ENCODE measurements around the gene DLGAP1. TPM values are rescaled to one million over a fixed set of nuclear protein-coding genes. Genes with fewer than 3 reads are reported as not detected.

Gene DLGAP1
- total RNA-seq, 1 experiment from 2014 or later, result 23.2 TPM

DNA sequence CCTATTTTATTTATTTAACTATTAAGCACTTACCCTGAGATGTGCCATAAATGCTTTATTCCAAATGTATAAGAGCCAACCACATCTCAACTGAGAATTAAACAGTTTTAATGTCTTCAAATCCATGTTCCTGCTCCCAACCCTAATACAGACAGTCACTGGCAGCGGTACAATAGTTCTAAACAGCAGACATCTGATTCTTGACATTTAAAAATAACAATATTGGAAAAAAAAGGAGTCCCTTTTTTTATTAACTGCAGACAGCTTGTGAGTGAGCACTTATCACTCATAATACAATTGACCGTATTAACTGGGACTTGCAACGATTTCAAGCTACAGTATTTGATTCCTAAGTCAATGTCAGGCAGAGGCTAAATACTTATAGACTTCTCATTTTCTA is 580.5 kb downstream of the DLGAP1 start:
- no peak overlapping the region for H3K27ac Mint-ChIP-seq
- H4K5ac ChIP-seq (ENCODE audit: insufficient read length, low read depth, low read length), result no peak overlapping the region
- no peaks in the 10 kb centered on the region for H3K79me1 ChIP-seq (ENCODE audit: insufficient read depth, low read depth, low read length, poor library complexity, severe bottlenecking)
- H3K79me2 ChIP-seq (ENCODE audit: insufficient read depth, low read length), result no peaks in the 10 kb centered on the region
- H2BK15ac ChIP-seq (ENCODE audit: low read depth, low read length), result no peak overlapping the region
- no peak overlapping the region for H2AK5ac ChIP-seq (ENCODE audit: insufficient read length, low read length)
- H3K23me2 ChIP-seq (ENCODE audit: insufficient read length, low read depth, low read length, poor library complexity, severe bottlenecking), result no peaks in the 10 kb centered on the region
- H3T11ph ChIP-seq (ENCODE audit: low read length), result no peak overlapping the region
- peaks cover 12 to 37% of the 10 kb centered on the region in 2 experiments for H3K4me1 Mint-ChIP-seq
- H2BK5ac ChIP-seq (ENCODE audit: insufficient read length, low read length), result no peak overlapping the region
- H3K27me3 Mint-ChIP-seq (ENCODE audit: low read depth), result no peaks in the 10 kb centered on the region
- no peak overlapping the region for H2AFZ ChIP-seq (ENCODE audit: low read length)
- H4K91ac ChIP-seq (ENCODE audit: insufficient read length, low read depth, low read length), result no peak overlapping the region
- no peak overlapping the region for H2BK12ac ChIP-seq (ENCODE audit: insufficient read length, low read depth, low read length)
- TF ChIP-seq, protein P1, sequence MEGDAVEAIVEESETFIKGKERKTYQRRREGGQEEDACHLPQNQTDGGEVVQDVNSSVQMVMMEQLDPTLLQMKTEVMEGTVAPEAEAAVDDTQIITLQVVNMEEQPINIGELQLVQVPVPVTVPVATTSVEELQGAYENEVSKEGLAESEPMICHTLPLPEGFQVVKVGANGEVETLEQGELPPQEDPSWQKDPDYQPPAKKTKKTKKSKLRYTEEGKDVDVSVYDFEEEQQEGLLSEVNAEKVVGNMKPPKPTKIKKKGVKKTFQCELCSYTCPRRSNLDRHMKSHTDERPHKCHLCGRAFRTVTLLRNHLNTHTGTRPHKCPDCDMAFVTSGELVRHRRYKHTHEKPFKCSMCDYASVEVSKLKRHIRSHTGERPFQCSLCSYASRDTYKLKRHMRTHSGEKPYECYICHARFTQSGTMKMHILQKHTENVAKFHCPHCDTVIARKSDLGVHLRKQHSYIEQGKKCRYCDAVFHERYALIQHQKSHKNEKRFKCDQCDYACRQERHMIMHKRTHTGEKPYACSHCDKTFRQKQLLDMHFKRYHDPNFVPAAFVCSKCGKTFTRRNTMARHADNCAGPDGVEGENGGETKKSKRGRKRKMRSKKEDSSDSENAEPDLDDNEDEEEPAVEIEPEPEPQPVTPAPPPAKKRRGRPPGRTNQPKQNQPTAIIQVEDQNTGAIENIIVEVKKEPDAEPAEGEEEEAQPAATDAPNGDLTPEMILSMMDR (conservative IDR thresholded peaks at IDR 0.05), result no peak
- H4K20me1 ChIP-seq (ENCODE audit: control insufficient read depth, insufficient read depth, insufficient read length), result no peaks in the 10 kb centered on the region
- no CpG with 5 or more reads among the region's 3 CpGs for WGBS (ENCODE audit: extremely low coverage, insufficient read length, low lambda C conversion rate)
- H4K8ac ChIP-seq (replicated peaks; ENCODE audit: insufficient read length, low read depth, low read length), result no peak overlapping the region
- H2BK20ac ChIP-seq (ENCODE audit: low read depth, low read length, poor library complexity, severe bottlenecking), result no peak overlapping the region
- no peak overlapping the region for H3K4ac ChIP-seq (ENCODE audit: low read depth, low read length)
- no peak overlapping the region for H3K23ac ChIP-seq (ENCODE audit: insufficient read length, low read depth, low read length)
- H3K9me3 Mint-ChIP-seq, result no peaks in the 10 kb centered on the region
- no peak overlapping the region for H3K56ac ChIP-seq (ENCODE audit: insufficient read length, low read depth, low read length)
- H3K4me2 ChIP-seq (ENCODE audit: insufficient read depth, insufficient read length, low read length), result no peak overlapping the region
- H2BK120ac ChIP-seq (ENCODE audit: low read depth, low read length, poor library complexity, severe bottlenecking), result no peak overlapping the region
- no peaks in the 10 kb centered on the region for H3K9me3 ChIP-seq (ENCODE audit: control insufficient read depth, low read depth, low read length)
- H3K4me1 ChIP-seq (ENCODE audit: insufficient read depth, low read length), result no peaks in the 10 kb centered on the region
- H3K27ac ChIP-seq (ENCODE audit: insufficient read length, low read depth, low read length), result no peak overlapping the region
- no peak overlapping the region for H3K4me3 Mint-ChIP-seq
- no peaks in the 10 kb centered on the region for H3K27me3 ChIP-seq (ENCODE audit: insufficient read depth, low read length)
- DNase-seq, result no peak
- H3K18ac ChIP-seq (ENCODE audit: insufficient read length, low read depth, low read length), result no peak overlapping the region
- no peak overlapping the region for H3K9ac ChIP-seq (ENCODE audit: extremely low read depth, insufficient read length, low read length)
- H3K36me3 Mint-ChIP-seq (ENCODE audit: insufficient read depth in 1 of 3, low read depth in 3 of 3), result peaks cover 6 to 11% (median 9%) of the 10 kb centered on the region in 3 experiments; a peak in 6 of 7 replicates
- no peak overlapping the region for H3K14ac ChIP-seq (ENCODE audit: insufficient read depth, low read length)
